Tibial nerve (tissue), 3 donors: ENCODE results near the gene MADD.

Source experiments
- CTCF ChIP-seq, 5 experiments: fragments of 200-600 bp in 3 of 5; fragments of 450-650 bp in 2 of 5; sonication (generic) in 3 of 5; IDR thresholded peaks; one replicate each; pipeline ENCODE4 v1.5.1; 2016 to 2019; ENCODE audit warnings: antibody characterized with exemption in 5 of 5, mild to moderate bottlenecking in 3 of 5, moderate library complexity in 2 of 5
- POLR2A ChIP-seq, 2 donors: fragments of 450-650 bp; IDR thresholded peaks; one replicate each; pipeline ENCODE4 v1.6.1; 2017; ENCODE audit warnings: antibody characterized with exemption in 2 of 2, mild to moderate bottlenecking in 2 of 2, moderate library complexity in 2 of 2

GRCh38 chr11:47378836-47379170 lies 108.9 kb downstream of the MADD start:
- TF ChIP-seq CTCF (IDR thresholded peaks at IDR 0.05) (no peak), POLR2A (IDR thresholded peaks at IDR 0.05) (no peak)
